GM18868 (cell line): Measurements from ENCODE around the gene EXPH5.
A peak's percentile ranks its signal among the peaks of the same experiment; 100 is the strongest.

Source experiments
- ATAC-seq: cut with Tn5 transposase; IDR thresholded peaks from one replicate; pipeline ENCODE4 v1.9.1; 2021; ENCODE audit warnings: mild to moderate bottlenecking, moderate library complexity; ENCODE audit not compliant: unreplicated experiment

Gene EXPH5

DNA sequence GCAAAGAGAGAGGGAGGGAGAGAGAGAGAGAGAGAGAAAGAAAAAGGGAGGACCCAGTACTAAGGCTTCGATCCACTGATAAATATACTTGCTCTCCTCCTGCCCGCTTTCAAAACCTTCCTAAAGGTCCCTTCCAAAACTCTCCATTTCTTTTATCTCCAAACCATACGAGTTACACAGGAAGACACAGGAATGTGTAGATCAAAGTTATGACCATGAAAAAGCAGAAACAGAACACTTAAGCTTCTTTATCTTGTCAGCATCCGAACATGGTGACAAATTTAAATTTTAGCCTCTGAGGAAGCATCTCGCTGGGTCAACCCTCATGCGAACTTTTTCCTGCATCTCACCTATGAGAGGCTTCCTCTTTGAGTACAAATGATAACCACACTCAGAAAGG lies 66.2 kb downstream of the EXPH5 start:
- no peak for ATAC-seq

DNA sequence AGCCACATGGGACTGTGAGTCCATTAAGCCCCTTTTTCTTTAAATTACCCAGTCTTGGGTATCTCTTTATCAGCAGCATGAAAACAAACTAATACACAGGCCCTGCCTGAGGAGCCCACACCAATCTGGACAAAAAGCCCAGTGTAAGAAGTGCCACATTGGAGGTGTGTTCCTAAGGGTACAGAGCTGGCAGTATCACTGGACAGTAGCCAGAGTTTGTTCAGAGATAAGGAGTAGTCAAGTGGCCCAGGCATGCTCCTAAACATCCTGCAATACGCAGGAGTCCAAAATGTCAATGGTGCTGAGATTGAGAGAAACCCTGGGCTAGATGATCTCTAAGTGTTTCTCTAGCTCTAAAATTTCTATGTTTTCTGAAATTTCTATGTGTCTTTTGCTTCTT lies 68.4 kb downstream of the EXPH5 start:
- no peak for ATAC-seq

DNA sequence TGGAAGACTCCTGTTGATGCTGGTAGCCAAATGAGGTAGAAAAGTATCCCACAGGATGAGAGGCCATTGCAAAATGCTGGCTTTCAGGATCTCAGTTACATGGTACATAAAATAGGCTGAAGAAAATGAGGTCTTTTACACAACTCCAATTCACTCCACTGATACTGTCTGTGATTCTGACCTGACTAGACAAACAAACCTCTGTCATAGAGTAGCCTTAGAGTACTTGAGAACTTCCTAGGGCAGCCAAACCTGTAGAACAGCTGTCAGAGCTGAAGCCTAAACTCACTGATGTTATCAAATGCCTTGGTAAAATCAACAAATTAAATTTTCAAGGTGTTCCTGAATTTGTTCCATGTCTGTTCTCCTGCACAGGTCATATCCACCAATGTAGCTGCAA lies 69.1 kb downstream of the EXPH5 start:
- no peak for ATAC-seq

DNA sequence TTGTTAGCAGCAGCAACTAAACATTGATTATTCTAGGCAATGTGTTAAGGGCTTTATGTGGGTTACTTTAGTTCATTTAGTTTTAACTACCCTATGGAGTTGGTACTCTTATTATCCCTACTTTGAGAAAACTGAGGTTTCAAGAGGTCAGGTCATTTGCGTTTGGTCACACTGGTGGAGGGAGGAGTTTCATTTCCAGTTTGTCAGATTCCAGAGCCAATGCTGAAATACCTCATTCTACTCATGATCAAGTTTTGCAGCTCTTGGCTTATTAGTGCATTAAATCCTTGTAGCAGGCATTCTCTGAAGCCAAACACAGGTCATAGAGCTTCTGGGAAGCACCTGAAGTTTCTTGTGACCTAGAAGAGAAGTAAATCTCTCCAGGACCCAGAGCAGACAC lies 71.2 kb downstream of the EXPH5 start:
- ATAC-seq = no peak

DNA sequence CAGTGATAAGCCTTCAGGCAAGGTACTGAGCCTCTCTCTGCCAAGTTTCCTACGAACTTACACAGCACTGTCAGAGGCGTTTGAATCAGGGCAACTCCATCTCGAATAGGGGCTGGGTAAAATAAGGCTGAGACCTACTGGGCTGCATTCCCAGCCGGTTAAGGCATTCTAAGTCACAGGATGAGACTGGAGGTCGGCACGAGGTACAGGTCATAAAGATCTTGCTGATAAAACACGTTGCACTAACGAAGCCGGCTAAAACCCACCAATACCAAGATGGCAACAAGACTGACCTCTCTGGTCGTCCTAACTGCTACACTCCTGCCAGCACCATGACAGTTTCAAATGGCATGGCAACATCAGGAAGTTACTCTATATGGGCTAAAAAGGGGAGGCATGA lies 75.0 kb downstream of the EXPH5 start:
- no peak for ATAC-seq

DNA sequence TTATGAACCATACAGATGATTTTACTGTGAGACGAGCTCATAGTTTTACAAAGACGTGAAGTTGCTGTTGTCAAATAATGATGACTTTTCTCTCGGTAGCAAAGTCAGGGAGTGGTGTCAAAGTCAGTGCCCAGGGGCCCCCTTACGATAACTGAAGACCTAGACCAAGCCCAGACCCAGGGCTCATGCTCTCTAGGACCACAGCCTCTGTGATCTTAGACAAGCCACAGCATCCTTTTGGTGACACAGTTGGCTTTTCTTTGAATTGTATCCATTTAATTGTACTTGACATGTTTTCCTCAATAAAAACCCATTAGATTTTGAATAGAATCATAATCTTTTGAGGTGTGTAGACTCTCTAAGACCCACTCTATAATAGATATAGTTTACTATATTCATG lies 77.4 kb downstream of the EXPH5 start:
- no peak for ATAC-seq

DNA sequence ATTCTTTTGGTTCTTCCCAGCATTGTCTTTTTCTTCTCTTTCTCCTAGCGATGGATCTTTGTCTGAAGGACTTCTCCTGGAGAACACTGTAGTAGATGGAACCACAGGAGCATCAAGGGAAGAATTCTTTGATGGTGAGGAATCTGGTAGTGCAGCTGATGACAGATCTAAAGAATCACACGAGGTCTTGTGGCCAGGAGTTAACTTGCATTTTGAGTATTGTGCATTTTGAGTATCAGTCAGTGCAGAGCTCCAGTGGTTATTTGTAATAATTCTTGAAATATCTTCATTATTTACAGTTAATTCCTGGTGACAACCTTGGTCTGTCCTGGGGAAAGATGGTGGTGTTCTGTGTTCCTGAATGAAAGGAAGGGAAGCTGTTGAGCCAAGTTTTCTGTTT lies 80.9 kb downstream of the EXPH5 start:
- ATAC-seq = no peak

DNA sequence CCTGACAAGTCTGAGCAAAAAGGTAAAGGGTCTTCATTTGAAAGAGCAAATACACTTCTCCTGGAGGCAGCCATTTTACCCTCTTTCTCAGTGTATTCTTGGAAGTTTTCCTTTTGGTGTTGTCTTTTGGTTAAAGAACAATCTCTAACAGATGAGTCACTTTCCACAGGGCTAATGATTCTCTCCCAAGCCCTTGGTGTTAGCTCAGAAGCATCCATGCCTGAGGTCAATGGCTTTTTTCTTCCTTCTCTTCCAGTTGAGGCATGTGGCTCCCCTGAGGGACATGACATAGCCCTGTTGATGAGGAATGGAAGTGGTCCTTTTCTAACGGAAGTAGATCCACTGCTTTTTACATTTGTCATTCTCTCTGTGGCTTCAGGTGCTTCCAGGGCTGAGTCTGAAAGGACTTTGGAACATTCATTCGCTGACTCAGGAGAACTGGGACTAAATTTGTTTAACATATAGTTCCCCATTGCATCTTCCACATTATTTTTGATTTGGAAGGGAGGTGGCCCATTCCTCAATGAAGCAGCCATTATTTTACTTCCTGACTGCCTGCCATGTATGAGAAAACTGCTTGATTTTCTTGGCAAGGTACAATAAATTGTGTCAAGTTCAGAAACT lies 81.6 kb downstream of the EXPH5 start:
- ATAC-seq = no peak

DNA sequence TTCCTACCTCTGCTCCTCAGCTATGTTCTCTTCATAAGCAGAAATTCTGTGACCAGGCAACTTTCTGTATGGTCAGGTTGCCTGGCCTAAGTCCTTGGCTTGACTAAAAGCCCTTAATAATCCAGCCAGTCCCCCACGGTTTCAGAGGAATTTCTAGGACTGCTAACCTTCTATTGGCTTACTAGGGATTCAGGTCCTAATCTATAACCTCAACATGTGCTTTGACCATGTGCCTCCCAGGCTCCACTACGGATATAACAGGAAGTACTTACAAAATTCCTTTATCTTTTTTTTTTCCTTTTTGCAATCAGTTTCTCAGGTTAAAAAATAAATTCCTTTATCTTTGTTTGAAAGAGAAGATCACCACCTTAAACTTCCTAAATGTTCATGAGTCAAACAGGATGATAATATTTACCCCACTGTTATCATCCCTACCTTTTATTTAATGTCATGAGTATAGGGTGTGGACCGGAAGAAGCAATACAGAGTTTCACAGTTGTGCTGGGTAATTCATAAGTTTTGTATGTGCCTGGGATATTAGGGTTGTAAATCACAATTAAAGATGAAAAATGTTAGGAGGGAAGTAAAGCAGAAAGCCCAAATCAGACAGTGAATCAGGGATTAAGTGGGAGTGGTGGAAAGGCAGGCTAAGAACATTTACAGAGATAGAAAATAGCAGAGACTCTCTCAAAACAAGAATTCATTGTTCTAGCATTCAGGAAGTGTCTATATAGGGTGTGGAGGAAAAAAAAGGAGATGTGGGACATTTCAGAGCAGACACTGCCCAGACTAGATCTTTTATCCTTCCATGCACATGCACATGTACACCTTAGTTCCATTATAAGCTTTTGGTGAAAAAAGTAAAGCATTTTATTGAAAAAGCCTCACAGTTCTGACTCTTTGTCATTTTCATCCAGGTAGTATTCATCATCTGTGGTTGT lies 84.6 kb downstream of the EXPH5 start:
- no peak for ATAC-seq

DNA sequence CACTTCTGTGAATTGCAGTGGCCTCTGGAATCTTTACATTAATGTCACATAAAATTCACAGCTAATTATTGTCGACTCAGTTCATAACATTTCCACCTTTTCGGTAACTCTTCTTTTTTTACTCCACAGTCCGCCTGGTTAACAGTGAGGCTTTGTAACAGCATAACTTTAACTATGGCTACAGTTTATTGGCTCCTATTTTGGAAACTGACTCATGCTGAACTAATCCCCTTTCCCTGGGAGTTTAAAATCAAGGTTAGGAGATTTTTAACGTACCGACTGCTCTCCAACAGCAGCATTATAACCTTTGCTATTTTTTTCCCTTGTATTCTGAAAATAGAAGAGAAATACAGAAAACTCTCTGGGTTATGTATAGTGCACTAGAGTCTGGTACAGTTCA lies 92.2 kb downstream of the EXPH5 start:
- ATAC-seq = no peak

DNA sequence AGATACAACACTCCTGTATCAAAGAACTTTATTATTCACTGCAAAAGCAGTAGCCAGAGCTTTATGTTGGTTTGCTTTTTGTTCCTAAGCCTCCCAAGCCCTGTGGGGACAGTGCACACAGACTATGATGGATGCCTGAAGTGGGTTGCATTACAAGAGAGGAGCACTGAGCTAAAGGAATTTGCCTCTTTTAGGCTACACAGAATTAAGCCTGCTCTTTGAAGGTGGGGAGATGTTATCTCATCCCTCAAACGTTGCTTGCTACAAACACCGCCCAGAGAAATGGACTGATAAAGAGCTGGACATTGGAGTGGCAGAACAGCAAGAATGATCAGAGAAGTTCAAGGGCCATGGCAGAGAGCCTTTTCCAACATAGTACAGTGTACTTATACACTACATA lies 92.8 kb downstream of the EXPH5 start:
- ATAC-seq = no peak

DNA sequence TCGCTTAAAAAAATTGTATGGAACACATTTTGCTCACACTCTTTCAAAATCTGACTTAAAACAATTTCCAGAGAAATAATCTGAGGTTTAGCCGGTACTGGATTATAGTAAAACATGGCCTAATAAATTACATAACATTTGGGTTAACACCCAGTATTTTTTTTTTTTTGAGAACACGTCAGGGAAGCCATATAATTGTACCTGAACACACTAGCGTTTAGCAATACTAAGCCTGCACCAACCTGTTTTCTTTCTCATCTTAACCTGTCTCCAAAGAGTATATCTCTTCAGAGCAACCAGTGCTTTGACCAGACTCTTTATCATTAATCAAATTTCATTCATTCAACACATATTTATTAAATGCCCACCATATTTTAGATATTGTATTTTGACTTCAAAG lies 93.4 kb downstream of the EXPH5 start:
- ATAC-seq = no peak

DNA sequence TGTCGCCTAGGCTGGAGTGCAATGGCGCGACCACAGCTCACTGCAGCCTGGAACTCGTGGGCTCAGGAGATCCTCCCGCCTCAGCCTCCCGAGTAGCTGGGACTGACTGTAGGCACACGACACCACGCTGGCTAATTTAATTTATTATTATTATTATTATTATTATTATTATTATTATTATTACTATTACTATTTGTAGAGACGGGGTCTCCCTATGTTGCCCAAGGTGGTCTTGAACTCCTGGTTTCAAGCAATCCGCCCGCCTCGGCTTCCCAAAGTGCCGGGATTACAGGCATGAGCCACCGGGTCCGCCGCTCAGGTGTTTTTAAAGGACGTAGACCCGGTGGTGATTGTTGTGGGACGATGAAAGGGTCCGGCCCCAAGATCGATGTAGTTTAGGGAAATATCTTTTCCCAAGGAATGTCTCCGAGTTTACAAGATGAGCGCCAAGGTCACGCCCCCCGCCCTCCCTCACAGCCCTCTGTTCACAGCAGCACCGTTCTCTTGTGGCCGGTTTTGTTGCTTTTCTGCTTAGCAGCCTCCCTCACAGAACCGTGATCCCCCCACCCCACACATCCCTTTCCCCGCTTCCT lies 94.7 kb downstream of the EXPH5 start:
- no peak for ATAC-seq

DNA sequence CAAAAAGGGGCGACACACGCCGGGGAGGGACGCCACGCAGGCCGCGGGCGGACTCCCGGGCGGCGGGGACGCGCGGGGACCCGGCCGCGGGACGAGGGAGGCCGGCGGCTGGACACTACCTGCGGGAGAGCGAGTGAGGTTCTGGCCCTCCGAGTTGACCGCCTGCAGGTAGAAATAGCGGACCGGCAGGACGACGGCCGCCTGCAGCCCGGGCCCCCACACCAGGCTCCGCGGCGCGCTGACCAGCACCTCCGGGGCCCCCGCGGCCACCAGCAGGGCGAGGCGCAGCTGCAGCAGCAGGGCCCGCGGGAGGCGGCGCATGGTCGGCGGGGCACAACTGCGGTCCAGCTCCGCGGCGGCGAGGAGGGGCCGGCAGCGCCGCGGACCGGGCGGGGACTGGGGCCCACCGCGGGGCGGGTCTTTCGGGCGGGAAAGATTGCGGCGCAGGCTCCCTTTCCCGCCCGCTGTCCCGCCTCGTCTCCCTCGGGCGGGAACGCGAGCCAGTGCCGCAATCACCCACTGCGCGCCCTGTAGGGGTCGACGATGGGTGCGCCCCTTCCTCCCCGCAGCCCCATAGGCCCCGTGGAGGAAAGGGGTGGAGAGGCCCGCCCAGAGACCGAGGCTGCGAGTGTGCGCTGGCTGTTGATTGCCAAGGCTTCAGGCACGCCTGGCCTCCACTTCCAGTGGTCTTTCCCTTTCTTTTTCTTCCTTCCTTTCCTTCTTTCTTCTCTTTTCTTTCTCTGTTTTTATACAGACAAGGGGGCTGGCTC lies 95.3 kb downstream of the EXPH5 start, which contains the start of gene POGLUT3:
Gene POGLUT3, minus strand, starts transcription at position 339 of the 770 bp plus-strand sequence. Its CDS starts 18 bp downstream, at position 321.
- peak; percentile 62 for ATAC-seq

DNA sequence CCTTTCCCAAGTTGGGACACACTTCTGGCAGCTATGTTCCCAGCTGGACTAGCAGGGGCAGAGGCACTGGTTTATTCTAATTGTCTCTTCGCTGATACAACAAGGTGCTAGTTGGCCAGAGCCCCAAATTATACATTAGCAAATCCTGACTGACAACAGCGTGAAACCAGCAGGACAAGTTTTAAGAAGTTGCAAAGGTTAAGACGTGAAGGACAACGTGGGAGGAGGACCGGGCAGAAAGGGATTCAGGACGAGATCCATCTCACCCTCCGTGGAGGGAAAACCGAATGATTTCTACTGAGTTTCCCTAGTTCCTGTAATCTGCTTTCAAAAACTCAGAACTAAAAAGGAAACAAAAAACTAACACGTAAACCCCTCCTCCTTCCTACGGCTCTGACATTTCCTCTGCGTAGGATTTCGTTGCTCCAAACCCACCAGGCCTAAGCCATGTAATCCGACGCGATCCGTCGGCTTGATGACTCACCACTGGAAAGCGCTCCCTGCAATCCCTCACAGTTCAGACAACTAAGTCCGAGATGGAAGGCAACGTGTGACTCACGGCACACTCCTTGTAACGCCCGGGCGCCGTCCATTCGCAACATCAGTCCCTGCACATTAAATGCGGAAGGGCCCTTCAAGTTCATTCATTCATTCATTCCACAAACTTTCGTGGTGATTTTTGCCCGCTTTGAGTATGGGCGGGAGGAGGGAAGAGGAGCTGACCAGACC lies 96.1 kb downstream of the EXPH5 start:
- ATAC-seq = peak; percentile 60

DNA sequence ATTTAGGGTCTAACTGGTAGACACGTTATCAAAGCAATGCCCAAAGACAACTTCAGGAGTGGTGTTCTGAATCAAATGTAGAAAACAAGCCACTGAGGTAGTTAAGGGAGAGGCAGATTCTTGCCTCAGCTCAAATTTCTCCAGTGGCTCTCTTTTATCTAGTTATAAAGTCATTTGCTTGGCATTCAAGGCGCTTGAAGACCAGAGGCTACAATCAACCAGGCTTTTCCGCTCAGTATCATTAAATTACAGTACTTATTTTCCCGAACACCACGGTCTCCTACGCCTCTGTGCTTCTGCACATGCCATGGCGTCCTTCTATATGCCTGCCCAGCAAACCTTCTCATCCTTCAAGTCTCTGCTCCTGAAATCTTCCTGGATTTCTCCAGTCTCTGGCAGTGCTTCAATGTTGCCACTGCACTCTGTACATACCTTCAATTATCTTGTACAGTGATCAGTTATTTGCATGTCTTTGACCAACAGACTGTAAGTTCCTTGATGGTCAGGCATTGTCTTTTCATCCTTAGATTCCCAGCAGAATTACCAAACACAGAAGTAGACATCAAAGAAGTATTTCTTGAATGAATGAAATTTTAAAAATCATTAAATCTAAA lies 96.8 kb downstream of the EXPH5 start:
- no peak for ATAC-seq

DNA sequence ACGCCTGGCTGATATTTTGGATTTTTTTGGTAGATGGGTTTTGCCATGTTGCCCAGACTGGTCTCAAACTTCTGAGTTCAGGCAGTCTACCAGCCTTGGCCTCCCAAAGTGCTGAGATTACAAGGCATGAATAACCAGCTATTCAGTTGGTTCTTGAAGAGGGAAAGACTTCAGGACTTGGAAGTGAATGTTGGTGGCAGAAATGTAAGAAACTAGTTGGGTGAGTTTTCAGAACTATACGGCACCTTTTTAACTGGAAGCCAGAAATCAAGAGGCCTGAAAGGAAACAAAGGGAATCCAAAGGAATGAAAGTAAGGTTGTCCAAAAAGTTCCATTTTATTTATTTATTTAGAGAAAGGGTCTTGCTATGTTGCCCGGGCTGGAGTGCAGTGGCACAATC lies 98.2 kb downstream of the EXPH5 start:
- no peak for ATAC-seq

DNA sequence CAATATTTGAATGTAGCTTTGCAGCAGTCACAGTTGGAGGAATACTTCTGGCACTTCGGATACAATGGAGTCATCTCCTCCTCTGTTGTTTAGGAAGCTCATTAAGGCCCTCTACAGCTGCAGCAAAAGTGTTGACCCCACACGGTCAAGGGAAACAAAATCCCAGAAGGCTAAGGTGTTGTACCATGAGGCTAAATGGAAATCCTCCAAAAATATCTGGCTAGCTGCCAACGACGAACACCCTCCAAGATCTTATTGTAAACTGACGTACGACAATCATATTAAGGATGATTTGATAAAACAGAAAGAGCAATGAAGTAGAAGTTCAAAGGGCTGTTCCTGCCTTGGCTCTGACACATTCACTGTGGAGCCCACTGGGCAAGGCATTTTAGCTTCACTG lies 99.4 kb downstream of the EXPH5 start:
- ATAC-seq = no peak

DNA sequence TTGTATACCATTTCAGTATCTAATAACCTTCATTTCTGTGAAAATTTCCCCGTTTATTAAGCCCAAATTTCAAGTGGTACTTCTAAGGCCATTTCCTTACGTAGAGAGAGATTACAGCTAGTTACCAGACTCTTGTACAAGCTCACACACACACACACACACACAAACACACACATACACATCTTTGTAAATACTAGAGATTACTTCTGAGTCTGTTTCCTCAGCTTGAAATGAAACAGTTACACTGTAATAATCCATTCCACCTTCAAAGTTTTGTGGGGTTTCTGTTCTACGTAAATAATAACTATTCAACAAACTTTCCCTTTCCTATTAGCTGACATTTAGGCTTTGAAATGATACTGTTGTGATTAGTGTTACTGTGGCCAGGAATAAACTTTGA lies 101.6 kb downstream of the EXPH5 start:
- no peak for ATAC-seq

DNA sequence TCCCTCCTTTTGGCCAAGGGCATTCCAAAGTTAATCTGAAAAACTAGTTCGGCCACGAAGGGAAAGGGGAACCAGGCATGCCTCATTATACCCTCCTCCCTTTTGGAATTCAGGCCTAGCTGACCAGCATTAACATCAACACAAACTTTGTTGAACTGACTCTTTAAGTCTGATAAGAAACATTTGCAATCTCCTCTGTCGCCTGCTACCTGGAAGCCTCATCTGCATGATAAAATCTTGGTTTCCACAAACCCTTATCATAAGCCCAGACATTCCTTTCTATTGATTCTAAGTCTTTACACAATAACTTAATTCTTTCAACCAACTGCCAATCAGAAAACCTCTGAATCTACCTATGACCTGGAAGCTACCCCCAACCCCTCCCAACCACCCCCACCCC lies 106.7 kb downstream of the EXPH5 start:
- ATAC-seq = no peak
